Endothelial cell of umbilical vein (primary cell): Measurements from ENCODE around the gene COMT. TPM values are rescaled to one million over a fixed set of nuclear protein-coding genes. Genes with fewer than 3 reads are reported as not detected.

Experiments
- BruUV-seq: library from RNA; stranded (reverse); fragments of 400-500 nt; replicated peaks from 2 replicates; lab custom pipeline; 2021; lab: Mats Ljungman, UMichigan
- CTCF ChIA-PET: fragments of 300-600, 350-600 bp; sonication (Branson Sonifier 250); formaldehyde crosslinking; loops from one replicate; lab custom pipeline; 2021; ENCODE audit warnings: antibody characterized with exemption, inconsistent platforms; lab: Charles Lee
- POLR2A ChIA-PET: fragments of 300-600, 350-600 bp; sonication (Branson Sonifier 250); formaldehyde crosslinking; loops from one replicate; lab custom pipeline; 2021; ENCODE audit warnings: antibody characterized with exemption, inconsistent platforms; lab: Charles Lee
- DNase-seq: peaks from one replicate; pipeline ENCODE4 v3.0.0-alpha.2; 2011; ENCODE audit warnings: low read depth, low spot score
- FAIRE-seq: peaks from 2 replicates; lab custom pipeline; 2011; peaks lifted over from hg19 to GRCh38; lab: Jason Lieb, UNC
- H2AFZ ChIP-seq: 2 replicates; pipeline ENCODE4 v1.6.0; 2012; ENCODE audit warnings: low read depth, low read length, control low read depth, inconsistent platforms
- H3K27ac ChIP-seq: 2 replicates; pipeline ENCODE4 v1.5.1; 2011; ENCODE audit warnings: low read depth, mild to moderate bottlenecking, control low read depth, low read length, moderate library complexity; ENCODE audit not compliant: insufficient read depth
- H3K27me3 ChIP-seq, 2 experiments: 2 replicates each; pipeline versions ENCODE4 v1.6.0 to v1.6.1; 2011; ENCODE audit warnings: low read length in 2 of 2, mixed read lengths in 1 of 2; ENCODE audit not compliant: control insufficient read depth in 2 of 2, insufficient read depth in 2 of 2
- H3K36me3 ChIP-seq, 2 experiments: 2 replicates in 1 of 2; 3 replicates in 1 of 2; pipeline ENCODE4 v1.5.1; 2011; ENCODE audit warnings: low read length in 2 of 2, mild to moderate bottlenecking in 1 of 2, moderate library complexity in 1 of 2; ENCODE audit not compliant: control insufficient read depth in 2 of 2, insufficient read depth in 2 of 2; ENCODE audit errors: extremely low read depth in 1 of 2
- H3K4me1 ChIP-seq: 3 replicates; pipeline ENCODE4 v1.5.1; 2011; ENCODE audit warnings: mild to moderate bottlenecking, low read length; ENCODE audit not compliant: control insufficient read depth, insufficient read depth; ENCODE audit errors: extremely low read depth
- H3K4me2 ChIP-seq: 2 replicates; pipeline ENCODE4 v1.6.1; 2011; ENCODE audit warnings: low read length, control low read depth, mixed read lengths; ENCODE audit not compliant: insufficient read depth
- H3K4me3 ChIP-seq, 3 experiments: fragments of 200-600 bp in 1 of 3; sonication (generic), shearing (Covaris generic) in 1 of 3; replicated peaks in 1 of 3; 2 replicates each; pipeline ENCODE4 v1.5.1; 2011 to 2016; ENCODE audit warnings: control low read depth in 3 of 3, low read length in 3 of 3, mild to moderate bottlenecking in 2 of 3, inconsistent platforms in 1 of 3, low read depth in 1 of 3, moderate library complexity in 1 of 3; ENCODE audit not compliant: insufficient read depth in 1 of 3
- H3K79me2 ChIP-seq: 2 replicates; pipeline ENCODE4 v1.6.0; 2012; ENCODE audit warnings: low read length, inconsistent platforms; ENCODE audit not compliant: control insufficient read depth, insufficient read depth
- H3K9ac ChIP-seq: replicated peaks from 2 replicates; pipeline ENCODE3; 2011; ENCODE audit warnings: low read length, control low read depth; ENCODE audit not compliant: insufficient read depth; ENCODE audit errors: extremely low read depth
- H3K9me1 ChIP-seq: replicated peaks from 3 replicates; pipeline ENCODE4 v1.6.0; 2011; ENCODE audit warnings: mild to moderate bottlenecking, low read length; ENCODE audit not compliant: control insufficient read depth, insufficient read depth; ENCODE audit errors: extremely low read depth
- H3K9me3 ChIP-seq: replicated peaks from 2 replicates; pipeline ENCODE4 v1.5.1; 2012; ENCODE audit warnings: low read length, inconsistent platforms; ENCODE audit not compliant: control insufficient read depth, insufficient read depth
- H4K20me1 ChIP-seq: replicated peaks from 2 replicates; pipeline ENCODE3; 2011; ENCODE audit warnings: mild to moderate bottlenecking, low read length; ENCODE audit not compliant: control insufficient read depth, insufficient read depth; ENCODE audit errors: extremely low read depth
- CTCF ChIP-seq, 2 donors: IDR thresholded peaks; 1 replicate in 1 of 2; 2 replicates in 1 of 2; pipeline ENCODE4 v1.5.1; 2011; ENCODE audit warnings: low read length in 2 of 2, mild to moderate bottlenecking in 2 of 2, moderate library complexity in 2 of 2, control low read depth in 1 of 2, inconsistent platforms in 1 of 2, low read depth in 1 of 2; ENCODE audit not compliant: insufficient read depth in 1 of 2; ENCODE audit errors: extremely low read depth in 1 of 2
- EZH2 ChIP-seq: IDR thresholded peaks from 2 replicates; pipeline ENCODE4 v1.6.1; 2012; ENCODE audit warnings: borderline replicate concordance, low read depth, mild to moderate bottlenecking, moderate library complexity, low read length, inconsistent platforms; ENCODE audit not compliant: severe bottlenecking
- FOS ChIP-seq: IDR thresholded peaks from 2 replicates; pipeline ENCODE4 v1.6.1; 2011; ENCODE audit warnings: mild to moderate bottlenecking, low read length, moderate library complexity, borderline replicate concordance; ENCODE audit not compliant: insufficient read depth
- GATA2 ChIP-seq: IDR thresholded peaks from 2 replicates; pipeline ENCODE4 v1.7.0; 2011; ENCODE audit warnings: low read depth, mild to moderate bottlenecking, moderate library complexity, mixed read lengths, low read length; ENCODE audit not compliant: insufficient read length, insufficient read depth
- JUN ChIP-seq: IDR thresholded peaks from 2 replicates; pipeline ENCODE4 v1.6.1; 2011; ENCODE audit warnings: borderline replicate concordance, low read depth; ENCODE audit not compliant: insufficient read length, insufficient read depth
- MAX ChIP-seq: IDR thresholded peaks from 2 replicates; pipeline ENCODE4 v1.6.1; 2011; ENCODE audit not compliant: insufficient read depth, insufficient read length
- MYC ChIP-seq: IDR thresholded peaks from one replicate; pipeline ENCODE4 v1.6.1; 2011; ENCODE audit warnings: mild to moderate bottlenecking, low read depth, low read length
- POLR2A ChIP-seq: IDR thresholded peaks from 2 replicates; pipeline ENCODE4 v1.6.1; 2012; ENCODE audit warnings: low read depth, mild to moderate bottlenecking, control low read depth, low read length
- POLR2AphosphoS5 ChIP-seq: IDR thresholded peaks from 2 replicates; pipeline ENCODE4 v1.6.1; 2012; ENCODE audit warnings: low read depth, mild to moderate bottlenecking, control low read depth, low read length, moderate library complexity; ENCODE audit not compliant: insufficient read depth
- dilution Hi-C: fragments of 300-500 bp; cut with MboI; formaldehyde crosslinking; loops from one replicate; pipeline ENCODE4 v1.15.0; 2019; ENCODE audit warnings: low sequenced_read_pairs; ENCODE audit not compliant: extremely low pct_ligation_motif_present
- intact Hi-C: fragments of 100-400 bp; cut with micrococcal nuclease; formaldehyde crosslinking; loops from one replicate; pipeline ENCODE4 v1.10.0; 2022
- polyA plus RNA-seq, 4 experiments: library from polyadenylated mRNA; depleted of rRNA in 3 of 4; stranded (reverse) in 3 of 4; unstranded in 1 of 4; fragments of >200 nt; gene quantifications; 2 replicates each; pipeline versions ENCODE4 v1.2.1 to v1.2.3, GENCODE V29; 2011 to 2012; ENCODE audit warnings: missing spikeins in 1 of 4
- total RNA-seq: library from RNA; stranded (reverse); gene quantifications from 2 replicates; pipeline ENCODE4 v1.2.3, GENCODE V29; 2021

COMT gene
- total and polyA plus RNA-seq, 2 donors (not counting 3 experiments of a cell fraction or from before 2014, with no cell fraction given): 221 to 537 TPM

GRCh38 chr22:19895160-19895849 is 46.3 kb upstream of the COMT start:
- intact Hi-C loops (no loop called here), dilution Hi-C loops (no loop called here)
- Histone ChIP-seq H3K27ac (no peak overlapping the region), H3K79me2 (no peaks in the 10 kb centered on the region), H4K20me1 (no peaks in the 10 kb centered on the region), H2AFZ (no peak overlapping the region), H3K9me1 (no peaks in the 10 kb centered on the region), H3K36me3 (peaks cover 0 to 12% of the 10 kb centered on the region in 2 experiments), H3K9me3 (no peaks in the 10 kb centered on the region), H3K4me3 (no peak overlapping the region), H3K27me3 (no peaks in the 10 kb centered on the region), H3K9ac (no peak overlapping the region), H3K4me2 (no peak overlapping the region), H3K4me1 (peaks cover 39% of the 10 kb centered on the region)
- BruUV-seq: no TSS peak
- FAIRE-seq: no peak
- ChIA-PET CTCF (interaction anchor here (2.2 kb wide), 1 partner anchor 15 kb away, joined by 12 read pairs; no protein-coding TSS in a partner anchor), POLR2A (no interaction called here)
- TF ChIP-seq EZH2 (no peak), FOS (no peak), POLR2A (no peak)
- no peak for DNase-seq

GRCh38 chr22:19896665-19897355 is 44.8 kb upstream of the COMT start:
- DNase-seq: no peak
- intact Hi-C loops: no loop called here
- Histone ChIP-seq H3K27ac (no peak overlapping the region), H3K4me1 (peaks cover 25% of the 10 kb centered on the region), H3K79me2 (no peaks in the 10 kb centered on the region), H3K9ac (no peak overlapping the region), H3K36me3 (peaks cover 0 to 12% of the 10 kb centered on the region in 2 experiments), H3K4me3 (no peak overlapping the region), H3K9me3 (no peaks in the 10 kb centered on the region), H4K20me1 (no peaks in the 10 kb centered on the region), H3K27me3 (no peaks in the 10 kb centered on the region), H3K9me1 (no peaks in the 10 kb centered on the region), H2AFZ (no peak overlapping the region), H3K4me2 (no peak overlapping the region)
- ChIA-PET CTCF (interaction anchor here (1.0 to 4.2 kb wide), 5 partner anchors 10 to 165 kb away, joined by 3 to 36 read pairs (median 4); no protein-coding TSS in a partner anchor), POLR2A (no interaction called here)
- no peak for FAIRE-seq
- no TSS peak for BruUV-seq
- dilution Hi-C loops: no loop called here
- TF ChIP-seq POLR2AphosphoS5 (no peak), MYC (no peak), GATA2 (no peak), EZH2 (no peak), FOS (no peak), CTCF (IDR thresholded peaks at IDR 0.05; ENCODE audit: extremely low read depth in 1 of 2, insufficient read depth in 1 of 2, low read depth in 1 of 2, low read length in 2 of 2) (no peak), MAX (no peak), POLR2A (no peak), JUN (no peak)
